ENCODE data around the gene TGFBR3. TPM values are rescaled to one million over a fixed set of nuclear protein-coding genes. Genes with fewer than 3 reads are reported as not detected.

The TGFBR3 gene
- total and polyA plus RNA-seq, 9 of the 15 experiments (the other 6 are each of a cell fraction or from before 2014, with no cell fraction given), result 3.6 to 32.4 (median 15.6) TPM

DNA sequence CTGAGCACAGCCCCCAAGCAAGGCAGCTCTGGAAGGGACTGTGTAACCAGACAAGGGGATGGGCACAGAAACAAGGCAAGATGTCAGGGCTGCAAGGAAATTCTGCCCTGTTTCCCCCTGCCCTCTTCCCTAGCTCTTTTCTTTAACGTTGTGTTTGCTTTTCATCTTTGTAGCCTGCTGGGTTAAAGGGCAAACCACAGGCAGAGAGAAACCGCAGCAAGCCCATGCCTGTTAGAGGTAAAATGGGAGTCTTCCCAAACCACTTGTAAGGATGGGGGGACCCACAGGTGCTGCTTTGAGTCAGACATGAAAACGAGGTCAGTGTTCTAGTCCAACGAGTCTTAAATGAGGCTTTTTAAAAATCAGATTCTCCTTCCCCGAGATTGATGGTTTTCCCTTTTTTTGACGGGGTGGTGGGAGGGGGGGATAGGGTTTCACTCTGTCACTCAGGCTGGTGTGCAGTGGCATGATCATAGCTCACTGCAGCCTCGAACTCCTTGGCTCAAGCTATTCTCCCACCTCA lies 13.3 kb downstream of the TGFBR3 start (continued):
- no peak for TF ChIP-seq RB1 (IDR thresholded peaks at IDR 0.05; ENCODE audit: low read depth)
- TF ChIP-seq, protein P1, sequence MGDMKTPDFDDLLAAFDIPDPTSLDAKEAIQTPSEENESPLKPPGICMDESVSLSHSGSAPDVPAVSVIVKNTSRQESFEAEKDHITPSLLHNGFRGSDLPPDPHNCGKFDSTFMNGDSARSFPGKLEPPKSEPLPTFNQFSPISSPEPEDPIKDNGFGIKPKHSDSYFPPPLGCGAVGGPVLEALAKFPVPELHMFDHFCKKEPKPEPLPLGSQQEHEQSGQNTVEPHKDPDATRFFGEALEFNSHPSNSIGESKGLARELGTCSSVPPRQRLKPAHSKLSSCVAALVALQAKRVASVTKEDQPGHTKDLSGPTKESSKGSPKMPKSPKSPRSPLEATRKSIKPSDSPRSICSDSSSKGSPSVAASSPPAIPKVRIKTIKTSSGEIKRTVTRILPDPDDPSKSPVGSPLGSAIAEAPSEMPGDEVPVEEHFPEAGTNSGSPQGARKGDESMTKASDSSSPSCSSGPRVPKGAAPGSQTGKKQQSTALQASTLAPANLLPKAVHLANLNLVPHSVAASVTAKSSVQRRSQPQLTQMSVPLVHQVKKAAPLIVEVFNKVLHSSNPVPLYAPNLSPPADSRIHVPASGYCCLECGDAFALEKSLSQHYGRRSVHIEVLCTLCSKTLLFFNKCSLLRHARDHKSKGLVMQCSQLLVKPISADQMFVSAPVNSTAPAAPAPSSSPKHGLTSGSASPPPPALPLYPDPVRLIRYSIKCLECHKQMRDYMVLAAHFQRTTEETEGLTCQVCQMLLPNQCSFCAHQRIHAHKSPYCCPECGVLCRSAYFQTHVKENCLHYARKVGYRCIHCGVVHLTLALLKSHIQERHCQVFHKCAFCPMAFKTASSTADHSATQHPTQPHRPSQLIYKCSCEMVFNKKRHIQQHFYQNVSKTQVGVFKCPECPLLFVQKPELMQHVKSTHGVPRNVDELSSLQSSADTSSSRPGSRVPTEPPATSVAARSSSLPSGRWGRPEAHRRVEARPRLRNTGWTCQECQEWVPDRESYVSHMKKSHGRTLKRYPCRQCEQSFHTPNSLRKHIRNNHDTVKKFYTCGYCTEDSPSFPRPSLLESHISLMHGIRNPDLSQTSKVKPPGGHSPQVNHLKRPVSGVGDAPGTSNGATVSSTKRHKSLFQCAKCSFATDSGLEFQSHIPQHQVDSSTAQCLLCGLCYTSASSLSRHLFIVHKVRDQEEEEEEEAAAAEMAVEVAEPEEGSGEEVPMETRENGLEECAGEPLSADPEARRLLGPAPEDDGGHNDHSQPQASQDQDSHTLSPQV (IDR thresholded peaks at IDR 0.05), result no peak
- TF ChIP-seq, protein P2, sequence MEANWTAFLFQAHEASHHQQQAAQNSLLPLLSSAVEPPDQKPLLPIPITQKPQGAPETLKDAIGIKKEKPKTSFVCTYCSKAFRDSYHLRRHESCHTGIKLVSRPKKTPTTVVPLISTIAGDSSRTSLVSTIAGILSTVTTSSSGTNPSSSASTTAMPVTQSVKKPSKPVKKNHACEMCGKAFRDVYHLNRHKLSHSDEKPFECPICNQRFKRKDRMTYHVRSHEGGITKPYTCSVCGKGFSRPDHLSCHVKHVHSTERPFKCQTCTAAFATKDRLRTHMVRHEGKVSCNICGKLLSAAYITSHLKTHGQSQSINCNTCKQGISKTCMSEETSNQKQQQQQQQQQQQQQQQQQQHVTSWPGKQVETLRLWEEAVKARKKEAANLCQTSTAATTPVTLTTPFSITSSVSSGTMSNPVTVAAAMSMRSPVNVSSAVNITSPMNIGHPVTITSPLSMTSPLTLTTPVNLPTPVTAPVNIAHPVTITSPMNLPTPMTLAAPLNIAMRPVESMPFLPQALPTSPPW (CRISPR knock-in tag; IDR thresholded peaks at IDR 0.05), result peak; percentile 46; the same call in 1 of the 2 replicates
- no peak for TF ChIP-seq NR3C1 (CRISPR knock-in tag; IDR thresholded peaks at IDR 0.05)
- TF ChIP-seq HOXB6 (CRISPR knock-in tag; IDR thresholded peaks at IDR 0.05; ENCODE audit: borderline replicate concordance), result no peak
- TF ChIP-seq NR2C1 (IDR thresholded peaks at IDR 0.05), result peak; percentile 31; the same call in 1 of the 2 replicates
- TF ChIP-seq NR2C1 (tag; IDR thresholded peaks at IDR 0.05), result peak; percentile 64
- no peak for TF ChIP-seq SAP30 (IDR thresholded peaks at IDR 0.05; ENCODE audit: borderline replicate concordance, insufficient read depth, low read depth, low read length, poor library complexity, severe bottlenecking)
- TF ChIP-seq ZNF431 (CRISPR knock-in tag; IDR thresholded peaks at IDR 0.05), result no peak
- TF ChIP-seq, protein P3, sequence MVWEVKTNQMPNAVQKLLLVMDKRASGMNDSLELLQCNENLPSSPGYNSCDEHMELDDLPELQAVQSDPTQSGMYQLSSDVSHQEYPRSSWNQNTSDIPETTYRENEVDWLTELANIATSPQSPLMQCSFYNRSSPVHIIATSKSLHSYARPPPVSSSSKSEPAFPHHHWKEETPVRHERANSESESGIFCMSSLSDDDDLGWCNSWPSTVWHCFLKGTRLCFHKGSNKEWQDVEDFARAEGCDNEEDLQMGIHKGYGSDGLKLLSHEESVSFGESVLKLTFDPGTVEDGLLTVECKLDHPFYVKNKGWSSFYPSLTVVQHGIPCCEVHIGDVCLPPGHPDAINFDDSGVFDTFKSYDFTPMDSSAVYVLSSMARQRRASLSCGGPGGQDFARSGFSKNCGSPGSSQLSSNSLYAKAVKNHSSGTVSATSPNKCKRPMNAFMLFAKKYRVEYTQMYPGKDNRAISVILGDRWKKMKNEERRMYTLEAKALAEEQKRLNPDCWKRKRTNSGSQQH (CRISPR knock-in tag; IDR thresholded peaks at IDR 0.05), result no peak
- peak in 1 of 2 experiments; percentile 62; a peak in 1 of 4 replicates for TF ChIP-seq MLLT1 (IDR thresholded peaks at IDR 0.05)
